Measurements from ENCODE around the gene TINAGL1.

The TINAGL1 gene

GRCh38 chr1:31592132-31592531, 15.8 kb downstream of the TINAGL1 start:
- H2AFZ ChIP-seq (ENCODE audit: low read depth, low read length, severe bottlenecking), result no peak overlapping the region
- H3K9me2 ChIP-seq (replicated peaks; ENCODE audit: insufficient read depth, low read length), result no peaks in the 10 kb centered on the region
- H3F3A ChIP-seq (ENCODE audit: insufficient read depth), result no peaks in the 10 kb centered on the region
- no peaks in the 10 kb centered on the region for H3K36me3 ChIP-seq (ENCODE audit: low read length)
- H3K9ac ChIP-seq (ENCODE audit: low read length), result no peak overlapping the region
- TF ChIP-seq EZH2phosphoT487 (conservative IDR thresholded peaks at IDR 0.05; ENCODE audit: low read length) (no peak), CTCF (IDR thresholded peaks at IDR 0.05; ENCODE audit: insufficient read depth, low read length, poor library complexity, severe bottlenecking) (no peak)
- H3K4me3 ChIP-seq (ENCODE audit: insufficient read depth, low read length, poor library complexity, severe bottlenecking), result no peak overlapping the region
- H3K79me2 ChIP-seq (ENCODE audit: insufficient read depth, low read length), result no peaks in the 10 kb centered on the region
- H3K4me2 ChIP-seq (ENCODE audit: low read depth, low read length, poor library complexity, severe bottlenecking), result no peak overlapping the region
- no peaks in the 10 kb centered on the region for H3K9me3 ChIP-seq (ENCODE audit: insufficient read depth, low read length)
- no peaks in the 10 kb centered on the region for H4K20me1 ChIP-seq (ENCODE audit: low read depth, low read length)
- 0 out of 2 replicates have a peak, but pooled peaks cover 3% of the 10 kb centered on the region for H3K27me3 ChIP-seq (ENCODE audit: low read length)
- H3K27ac ChIP-seq (ENCODE audit: low read depth, low read length), result no peak overlapping the region

DNA sequence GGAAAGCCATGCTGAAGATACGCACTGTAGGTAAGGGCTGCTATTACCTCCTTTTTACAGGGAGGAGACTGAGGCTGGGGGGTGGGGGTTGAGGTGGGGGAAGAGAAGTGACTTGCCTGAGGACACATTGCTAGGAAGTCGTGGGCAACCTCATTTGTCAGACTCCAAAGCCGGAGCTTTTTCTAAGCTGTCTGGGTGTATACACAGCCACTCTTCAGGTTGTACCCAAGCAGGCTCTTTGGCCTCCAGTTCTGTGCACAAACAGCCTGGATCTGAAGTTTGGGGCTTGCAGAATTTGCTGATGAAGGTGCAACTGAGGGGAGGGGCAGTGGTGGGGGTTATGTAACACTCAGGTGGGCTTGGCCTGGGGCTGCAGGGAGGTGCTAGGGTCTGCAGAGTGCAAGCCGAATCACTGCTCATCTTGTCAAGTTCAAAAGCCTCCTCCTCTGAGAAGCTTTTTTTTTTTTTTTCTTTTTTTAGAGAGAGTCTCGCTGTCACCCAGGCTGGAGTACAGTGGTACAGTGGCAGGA, 16.9 kb downstream of the TINAGL1 start:
- Histone ChIP-seq H3K4me2 (ENCODE audit: low read depth, low read length, poor library complexity, severe bottlenecking) (no peak overlapping the region), H3K9me3 (ENCODE audit: insufficient read depth, low read length) (no peaks in the 10 kb centered on the region), H3F3A (ENCODE audit: insufficient read depth) (no peaks in the 10 kb centered on the region), H3K27me3 (ENCODE audit: low read length) (0 out of 2 replicates have a peak, but pooled peaks cover 3% of the 10 kb centered on the region), H3K9me2 (replicated peaks; ENCODE audit: insufficient read depth, low read length) (no peaks in the 10 kb centered on the region), H3K79me2 (ENCODE audit: insufficient read depth, low read length) (no peaks in the 10 kb centered on the region), H3K9ac (ENCODE audit: low read length) (no peak overlapping the region), H2AFZ (ENCODE audit: low read depth, low read length, severe bottlenecking) (no peak overlapping the region), H3K36me3 (ENCODE audit: low read length) (no peaks in the 10 kb centered on the region), H3K27ac (ENCODE audit: low read depth, low read length) (no peak overlapping the region), H4K20me1 (ENCODE audit: low read depth, low read length) (no peaks in the 10 kb centered on the region), H3K4me3 (ENCODE audit: insufficient read depth, low read length, poor library complexity, severe bottlenecking) (no peak overlapping the region)
- TF ChIP-seq EZH2phosphoT487 (conservative IDR thresholded peaks at IDR 0.05; ENCODE audit: low read length), result no peak
- no peak for TF ChIP-seq CTCF (IDR thresholded peaks at IDR 0.05; ENCODE audit: insufficient read depth, low read length, poor library complexity, severe bottlenecking)

DNA sequence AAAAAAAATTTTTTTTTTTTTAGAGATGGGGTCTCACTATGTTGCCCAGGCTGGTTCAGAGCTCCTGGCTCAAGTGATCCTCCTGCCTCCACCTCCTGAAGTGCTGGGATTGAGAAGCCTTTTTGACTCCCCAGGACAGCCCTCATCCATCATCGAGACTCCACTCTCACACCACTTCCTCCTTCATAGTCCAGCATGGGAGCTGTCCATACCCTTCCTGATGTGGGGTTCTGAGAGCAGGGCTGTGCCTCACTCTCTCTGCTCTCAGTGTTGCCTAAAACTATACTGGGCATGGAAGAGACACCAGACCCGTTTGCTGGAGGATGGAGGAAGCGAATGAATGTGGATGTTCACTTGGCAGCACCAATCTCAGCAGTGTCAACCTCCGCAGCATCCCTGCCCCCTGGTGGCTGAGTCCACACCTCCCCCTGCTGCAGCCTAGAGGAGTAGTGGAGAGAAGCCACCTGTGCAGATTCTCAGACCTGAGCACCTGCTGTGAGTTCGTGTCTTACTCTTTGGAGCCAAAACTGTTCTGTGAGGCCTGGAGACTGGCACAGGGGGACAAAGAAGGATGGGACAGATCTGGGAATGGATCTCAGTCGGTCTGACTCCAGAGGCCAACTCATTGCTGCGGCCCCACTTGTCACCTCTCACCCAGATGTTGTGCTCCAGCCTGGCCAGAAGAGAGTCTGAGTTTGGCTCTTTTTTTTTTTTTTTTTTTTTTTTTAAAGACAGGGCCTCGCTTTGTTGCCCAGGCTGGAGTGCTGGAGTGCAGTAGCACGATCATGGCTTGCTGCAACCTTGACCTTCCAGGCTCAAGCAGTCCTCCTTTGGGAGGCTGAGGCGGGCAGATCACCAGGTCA, 17.7 kb downstream of the TINAGL1 start:
- 0 out of 2 replicates have a peak, but pooled peaks cover 3% of the 10 kb centered on the region for H3K27me3 ChIP-seq (ENCODE audit: low read length)
- no peaks in the 10 kb centered on the region for H3K9me2 ChIP-seq (replicated peaks; ENCODE audit: insufficient read depth, low read length)
- H3F3A ChIP-seq (ENCODE audit: insufficient read depth), result no peaks in the 10 kb centered on the region
- no peak overlapping the region for H3K4me2 ChIP-seq (ENCODE audit: low read depth, low read length, poor library complexity, severe bottlenecking)
- no peak overlapping the region for H3K9ac ChIP-seq (ENCODE audit: low read length)
- no peaks in the 10 kb centered on the region for H3K36me3 ChIP-seq (ENCODE audit: low read length)
- no peaks in the 10 kb centered on the region for H4K20me1 ChIP-seq (ENCODE audit: low read depth, low read length)
- H3K27ac ChIP-seq (ENCODE audit: low read depth, low read length), result no peak overlapping the region
- no peaks in the 10 kb centered on the region for H3K79me2 ChIP-seq (ENCODE audit: insufficient read depth, low read length)
- no peaks in the 10 kb centered on the region for H3K9me3 ChIP-seq (ENCODE audit: insufficient read depth, low read length)
- H2AFZ ChIP-seq (ENCODE audit: low read depth, low read length, severe bottlenecking), result no peak overlapping the region
- no peak for TF ChIP-seq EZH2phosphoT487 (conservative IDR thresholded peaks at IDR 0.05; ENCODE audit: low read length)
- peak; percentile 93 for TF ChIP-seq CTCF (IDR thresholded peaks at IDR 0.05; ENCODE audit: insufficient read depth, low read length, poor library complexity, severe bottlenecking)
- H3K4me3 ChIP-seq (ENCODE audit: insufficient read depth, low read length, poor library complexity, severe bottlenecking), result no peak overlapping the region
